ENCODE measurements around the gene FARS2.

- no peak for TF ChIP-seq POLR2A (IDR thresholded peaks at IDR 0.05; ENCODE audit: low read depth, low read length)
- no peak for TF ChIP-seq TAF1 (IDR thresholded peaks at IDR 0.05; ENCODE audit: borderline replicate concordance, low read depth, low read length)
Measured at GRCh38 chr6:5343998-5344397, 82.7 kb downstream of the FARS2 start.
